Fibroblast of lung (primary cell): ENCODE results near the gene BRINP2. TPM values are rescaled to one million over a fixed set of nuclear protein-coding genes. Genes with fewer than 3 reads are reported as not detected.

Source experiments
- DNase-seq, 2 donors: peaks; one replicate each; pipeline versions ENCODE4 v3.0.0 to v3.0.0-alpha.2; 2010; ENCODE audit warnings: low read depth in 2 of 2
- H2AFZ ChIP-seq: 2 replicates; pipeline ENCODE4 v1.5.1; 2012; ENCODE audit warnings: low read length, control low read depth, inconsistent platforms
- H3K27ac ChIP-seq: 2 replicates; pipeline ENCODE4 v1.5.1; 2011; ENCODE audit warnings: low read length, control low read depth; ENCODE audit not compliant: insufficient read depth
- H3K27me3 ChIP-seq: 2 replicates; pipeline ENCODE4 v1.5.1; 2011; ENCODE audit warnings: mild to moderate bottlenecking, low read length; ENCODE audit not compliant: control insufficient read depth, insufficient read depth
- H3K36me3 ChIP-seq: 2 replicates; pipeline ENCODE4 v1.5.1; 2011; ENCODE audit warnings: low read length; ENCODE audit not compliant: control insufficient read depth, insufficient read depth
- H3K4me1 ChIP-seq: 2 replicates; pipeline ENCODE4 v1.5.1; 2011; ENCODE audit warnings: low read length; ENCODE audit not compliant: control insufficient read depth, insufficient read depth; ENCODE audit errors: extremely low read depth
- H3K4me2 ChIP-seq: 2 replicates; pipeline ENCODE4 v1.5.1; 2011; ENCODE audit warnings: low read length, control low read depth; ENCODE audit not compliant: insufficient read depth; ENCODE audit errors: extremely low read depth
- H3K4me3 ChIP-seq, 4 experiments: fragments of 200-600 bp in 1 of 4; sonication (generic) in 1 of 4; replicated peaks in 1 of 4; 2 replicates each; pipeline ENCODE4 v1.5.1; 2011 to 2016; ENCODE audit warnings: low read length in 4 of 4, low read depth in 3 of 4, mild to moderate bottlenecking in 3 of 4, control low read depth in 2 of 4, inconsistent platforms in 1 of 4, mixed read lengths in 1 of 4; ENCODE audit not compliant: insufficient read depth in 1 of 4; ENCODE audit errors: control extremely low read depth in 1 of 4
- H3K79me2 ChIP-seq: 2 replicates; pipeline ENCODE4 v1.5.1; 2012; ENCODE audit warnings: mild to moderate bottlenecking, low read length, inconsistent platforms; ENCODE audit not compliant: control insufficient read depth, insufficient read depth
- H3K9ac ChIP-seq: 2 replicates; pipeline ENCODE4 v1.5.1; 2011; ENCODE audit warnings: mild to moderate bottlenecking, low read length, control low read depth; ENCODE audit not compliant: insufficient read depth
- H3K9me3 ChIP-seq: 2 replicates; pipeline ENCODE4 v1.5.1; 2012; ENCODE audit warnings: low read depth, low read length; ENCODE audit not compliant: control insufficient read depth, insufficient read depth
- H4K20me1 ChIP-seq: 2 replicates; pipeline ENCODE4 v1.5.1; 2011; ENCODE audit warnings: low read length; ENCODE audit not compliant: control insufficient read depth, insufficient read depth; ENCODE audit errors: extremely low read depth
- EZH2 ChIP-seq: IDR thresholded peaks from 2 replicates; pipeline ENCODE4 v1.5.1; 2012; ENCODE audit warnings: low read length, control low read depth, mild to moderate bottlenecking; ENCODE audit errors: missing control alignments
- polyA plus RNA-seq, 2 donors: library from polyadenylated mRNA; depleted of rRNA in 1 of 2; stranded (reverse) in 1 of 2; unstranded in 1 of 2; fragments of >200 nt; gene quantifications; 2 replicates each; pipeline ENCODE4 v1.2.1, GENCODE V29; 2011 to 2012; ENCODE audit warnings: missing spikeins in 1 of 2
- total RNA-seq: library from RNA; depleted of rRNA; stranded (reverse); fragments of >200 nt; gene quantifications from 2 replicates; pipeline ENCODE4 v1.2.1, GENCODE V29; 2014
- TF ChIP-seq, protein P1 (sequence below), 2 donors: IDR thresholded peaks in 1 of 2; conservative IDR thresholded peaks in 1 of 2; 1 replicate in 1 of 2; 2 replicates in 1 of 2; pipeline ENCODE4 v1.5.1; 2011 to 2012; ENCODE audit warnings: low read length in 2 of 2, control low read depth in 1 of 2, inconsistent platforms in 1 of 2, low read depth in 1 of 2, mild to moderate bottlenecking in 1 of 2

Gene BRINP2
- total and polyA plus RNA-seq, 2 donors (not counting 1 experiment from before 2014, with no cell fraction given) = under 0.01 to 0.02 TPM

DNA sequence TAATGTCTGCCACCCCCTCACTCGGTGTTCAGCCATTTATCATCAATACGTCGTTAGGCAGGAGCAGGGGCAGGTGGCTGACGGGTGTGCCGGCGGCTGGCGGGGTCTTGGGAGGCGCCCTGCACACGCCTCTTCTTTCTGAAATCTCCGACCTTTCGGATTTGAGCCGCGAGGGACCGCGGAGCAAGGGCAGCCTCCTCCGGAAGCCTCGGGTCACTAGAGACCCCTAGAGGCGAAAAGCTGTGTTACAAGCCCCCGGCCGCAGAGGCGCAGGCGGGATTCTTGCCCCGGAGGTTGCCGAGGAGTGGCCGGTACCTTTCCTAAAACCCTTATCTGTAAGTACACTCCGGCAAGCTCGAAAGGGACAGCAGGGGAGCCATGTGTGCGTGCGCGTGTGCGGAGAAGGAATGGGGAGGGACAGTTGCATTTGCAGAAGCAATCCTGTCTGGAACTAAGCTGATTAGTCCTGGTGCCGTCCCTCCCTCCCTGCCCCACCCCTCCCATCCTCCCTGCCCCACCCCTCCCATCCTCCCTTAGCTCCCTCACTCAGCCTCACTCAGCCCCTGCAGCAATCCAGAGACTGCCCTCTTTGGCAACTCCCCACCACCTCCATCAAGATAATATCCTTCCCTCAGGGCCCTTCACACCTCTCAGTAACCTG is 11.0 kb downstream of the BRINP2 start:
- Histone ChIP-seq H3K36me3 (no peaks in the 10 kb centered on the region), H3K4me1 (no peaks in the 10 kb centered on the region), H3K9ac (no peak overlapping the region), H3K9me3 (no peaks in the 10 kb centered on the region), H3K4me3 (peak overlapping the region in 2 of 4 experiments; percentile 26 to 50), H3K4me2 (peak overlapping the region; percentile 80), H3K27ac (no peak overlapping the region), H3K27me3 (peaks cover 9% of the 10 kb centered on the region), H4K20me1 (no peaks in the 10 kb centered on the region), H2AFZ (peak overlapping the region; percentile 54), H3K79me2 (no peaks in the 10 kb centered on the region)
- TF ChIP-seq EZH2 = no peak
- TF ChIP-seq, protein P1, sequence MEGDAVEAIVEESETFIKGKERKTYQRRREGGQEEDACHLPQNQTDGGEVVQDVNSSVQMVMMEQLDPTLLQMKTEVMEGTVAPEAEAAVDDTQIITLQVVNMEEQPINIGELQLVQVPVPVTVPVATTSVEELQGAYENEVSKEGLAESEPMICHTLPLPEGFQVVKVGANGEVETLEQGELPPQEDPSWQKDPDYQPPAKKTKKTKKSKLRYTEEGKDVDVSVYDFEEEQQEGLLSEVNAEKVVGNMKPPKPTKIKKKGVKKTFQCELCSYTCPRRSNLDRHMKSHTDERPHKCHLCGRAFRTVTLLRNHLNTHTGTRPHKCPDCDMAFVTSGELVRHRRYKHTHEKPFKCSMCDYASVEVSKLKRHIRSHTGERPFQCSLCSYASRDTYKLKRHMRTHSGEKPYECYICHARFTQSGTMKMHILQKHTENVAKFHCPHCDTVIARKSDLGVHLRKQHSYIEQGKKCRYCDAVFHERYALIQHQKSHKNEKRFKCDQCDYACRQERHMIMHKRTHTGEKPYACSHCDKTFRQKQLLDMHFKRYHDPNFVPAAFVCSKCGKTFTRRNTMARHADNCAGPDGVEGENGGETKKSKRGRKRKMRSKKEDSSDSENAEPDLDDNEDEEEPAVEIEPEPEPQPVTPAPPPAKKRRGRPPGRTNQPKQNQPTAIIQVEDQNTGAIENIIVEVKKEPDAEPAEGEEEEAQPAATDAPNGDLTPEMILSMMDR (conservative IDR thresholded peaks at IDR 0.05 in 1 of 2, IDR thresholded peaks at IDR 0.05 in 1 of 2; ENCODE audit: low read depth in 1 of 2, low read length in 2 of 2) = peak; percentile 79 to 84
- peak; percentile 29 to 53 for DNase-seq

DNA sequence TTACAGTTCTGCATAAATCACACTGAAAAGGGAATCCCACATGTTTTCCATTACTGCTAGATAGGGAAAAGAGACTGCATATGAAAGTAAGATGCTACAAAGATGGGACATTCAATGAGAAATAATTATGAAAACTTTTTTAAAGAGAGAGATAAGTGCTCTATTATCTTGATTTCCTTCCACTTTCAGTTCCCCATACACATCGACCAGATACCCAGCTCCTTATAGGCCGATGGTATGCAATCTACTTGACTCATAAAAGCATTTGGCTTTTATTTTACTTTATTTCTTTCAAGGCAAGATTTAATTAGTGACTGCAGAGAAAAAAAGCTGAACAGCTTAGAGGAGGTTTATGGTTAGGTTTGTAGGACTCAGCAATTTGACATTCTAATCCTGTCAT is 13.1 kb downstream of the BRINP2 start:
- Histone ChIP-seq H3K27ac (no peak overlapping the region), H2AFZ (no peak overlapping the region), H3K36me3 (no peaks in the 10 kb centered on the region), H3K9ac (no peak overlapping the region), H3K4me1 (no peaks in the 10 kb centered on the region), H3K4me3 (no peak overlapping the region), H3K27me3 (peaks cover 7% of the 10 kb centered on the region), H4K20me1 (no peaks in the 10 kb centered on the region), H3K9me3 (no peaks in the 10 kb centered on the region), H3K79me2 (no peaks in the 10 kb centered on the region), H3K4me2 (no peak overlapping the region)
- no peak for TF ChIP-seq EZH2
- TF ChIP-seq, protein P1 (conservative IDR thresholded peaks at IDR 0.05 in 1 of 2, IDR thresholded peaks at IDR 0.05 in 1 of 2; ENCODE audit: low read depth in 1 of 2, low read length in 2 of 2) = no peak
- no peak for DNase-seq

DNA sequence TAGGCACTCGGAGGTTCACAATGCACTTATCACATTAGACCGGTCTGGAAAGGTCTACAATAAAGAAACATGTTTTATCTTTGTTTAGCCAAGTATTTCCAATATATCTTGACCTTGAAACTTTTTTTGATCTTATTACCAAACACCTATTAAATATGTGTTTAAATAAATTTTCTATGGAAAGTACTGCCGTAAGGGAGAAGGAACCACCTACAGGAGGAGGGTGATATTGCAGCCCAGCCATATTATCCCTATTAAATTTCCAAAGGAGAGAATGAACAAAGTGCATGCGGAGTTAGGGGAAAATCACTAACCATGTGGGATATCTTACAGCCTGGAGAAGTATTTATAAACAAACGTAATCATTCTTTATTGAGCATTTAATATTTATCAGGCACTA is 14.5 kb downstream of the BRINP2 start:
- Histone ChIP-seq H4K20me1 (no peaks in the 10 kb centered on the region), H3K4me3 (no peak overlapping the region), H3K4me1 (no peaks in the 10 kb centered on the region), H2AFZ (no peak overlapping the region), H3K79me2 (no peaks in the 10 kb centered on the region), H3K27me3 (peaks cover 2% of the 10 kb centered on the region), H3K27ac (no peak overlapping the region), H3K4me2 (no peak overlapping the region), H3K9me3 (no peaks in the 10 kb centered on the region), H3K9ac (no peak overlapping the region), H3K36me3 (no peaks in the 10 kb centered on the region)
- peak in 1 of 2 donors; percentile 21 for DNase-seq
- TF ChIP-seq, protein P1 (conservative IDR thresholded peaks at IDR 0.05 in 1 of 2, IDR thresholded peaks at IDR 0.05 in 1 of 2; ENCODE audit: low read depth in 1 of 2, low read length in 2 of 2) = peak; percentile 57 to 66
- TF ChIP-seq EZH2 = no peak
